H1 (cell line): Measurements from ENCODE around the gene MLPH. TPM values are rescaled to one million over a fixed set of nuclear protein-coding genes. Genes with fewer than 3 reads are reported as not detected.

Experiments used
- FOSL1 ChIP-seq: IDR thresholded peaks from 2 replicates; pipeline ENCODE4 v1.6.1; 2011; ENCODE audit warnings: mild to moderate bottlenecking, low read depth, low read length, moderate library complexity; ENCODE audit not compliant: insufficient read depth
- NANOG ChIP-seq: IDR thresholded peaks from 2 replicates; pipeline ENCODE4 v1.6.1; 2011; ENCODE audit warnings: low read length, low read depth, mild to moderate bottlenecking, inconsistent platforms; ENCODE audit not compliant: insufficient read depth, poor library complexity, severe bottlenecking
- RAD21 ChIP-seq, 2 experiments: IDR thresholded peaks in 1 of 2; conservative IDR thresholded peaks in 1 of 2; 2 replicates each; pipeline ENCODE4 v1.6.1; 2011; ENCODE audit warnings: low read depth in 2 of 2, low read length in 2 of 2, improper control_type of control experiment in 1 of 2, inconsistent platforms in 1 of 2, mild to moderate bottlenecking in 1 of 2, moderate library complexity in 1 of 2
- SIN3A ChIP-seq, 2 experiments: IDR thresholded peaks in 1 of 2; conservative IDR thresholded peaks in 1 of 2; 2 replicates each; pipeline ENCODE4 v1.6.1; 2011 to 2012; ENCODE audit warnings: low read length in 2 of 2, improper control_type of control experiment in 1 of 2, low read depth in 1 of 2, mild to moderate bottlenecking in 1 of 2
- SP1 ChIP-seq: IDR thresholded peaks from 2 replicates; pipeline ENCODE4 v1.6.1; 2011; ENCODE audit warnings: low read depth, low read length
- TBP ChIP-seq: IDR thresholded peaks from 2 replicates; pipeline ENCODE4 v1.6.1; 2011; ENCODE audit warnings: low read depth, low read length, improper control_type of control experiment
- polyA plus RNA-seq, 7 experiments: library from polyadenylated mRNA; depleted of rRNA in 3 of 7; stranded (reverse) in 5 of 7; unstranded in 2 of 7; fragments of >200 nt in 5 of 7; fragments of 200-250 nt in 2 of 7; gene quantifications; 1 replicate in 5 of 7; 2 replicates in 1 of 7; 4 replicates in 1 of 7; pipeline versions ENCODE4 v1.2.1 to v1.2.3, GENCODE V29; 2011 to 2013; ENCODE audit warnings: missing spikeins in 2 of 7, mixed read lengths in 2 of 7
- total RNA-seq: library from RNA; stranded (reverse); fragmentation: NEBNext Ultra II Directional; extraction: Animal tissue kit (Norgen Biotek cat#: 25700); gene quantifications from 2 replicates; pipeline ENCODE4 v1.2.1, GENCODE V29; 2021

The MLPH gene
- total and polyA plus RNA-seq, 2 of the 8 experiments (the other 6 are each of a cell fraction or from before 2014, with no cell fraction given), result 12.7 to 17.0 TPM

DNA sequence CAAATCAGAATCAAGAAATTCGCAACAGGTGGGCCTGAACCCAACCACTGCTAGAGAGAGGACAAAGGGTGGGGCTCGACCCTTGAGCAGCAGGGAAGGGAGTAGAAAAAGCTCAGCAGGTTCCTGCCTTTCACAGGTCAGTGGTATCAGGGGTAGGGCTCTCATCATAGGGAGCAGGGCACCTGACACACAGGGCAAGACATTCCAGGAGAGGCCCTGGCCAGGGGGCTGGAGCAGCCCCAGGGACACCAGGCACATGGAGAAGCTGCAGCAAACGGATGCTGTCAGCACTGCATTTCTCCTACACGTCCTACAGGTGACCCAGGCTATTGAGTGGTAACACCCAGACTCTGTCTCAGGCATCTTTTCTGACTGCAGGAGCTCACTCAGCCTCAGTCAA, 17.2 kb upstream of the MLPH start (continued):
- no peak for TF ChIP-seq RAD21 (IDR thresholded peaks at IDR 0.05 in 1 of 2, conservative IDR thresholded peaks at IDR 0.05 in 1 of 2; ENCODE audit: low read depth in 2 of 2, low read length in 2 of 2)
- TF ChIP-seq SP1, result no peak
- TF ChIP-seq NANOG, result no peak
- TF ChIP-seq TBP, result no peak
- no peak for TF ChIP-seq SIN3A (conservative IDR thresholded peaks at IDR 0.05 in 1 of 2, IDR thresholded peaks at IDR 0.05 in 1 of 2; ENCODE audit: low read depth in 1 of 2, low read length in 2 of 2)
- no peak for TF ChIP-seq FOSL1
